Measurements from ENCODE around the gene BCAS4.

Gene BCAS4

DNA sequence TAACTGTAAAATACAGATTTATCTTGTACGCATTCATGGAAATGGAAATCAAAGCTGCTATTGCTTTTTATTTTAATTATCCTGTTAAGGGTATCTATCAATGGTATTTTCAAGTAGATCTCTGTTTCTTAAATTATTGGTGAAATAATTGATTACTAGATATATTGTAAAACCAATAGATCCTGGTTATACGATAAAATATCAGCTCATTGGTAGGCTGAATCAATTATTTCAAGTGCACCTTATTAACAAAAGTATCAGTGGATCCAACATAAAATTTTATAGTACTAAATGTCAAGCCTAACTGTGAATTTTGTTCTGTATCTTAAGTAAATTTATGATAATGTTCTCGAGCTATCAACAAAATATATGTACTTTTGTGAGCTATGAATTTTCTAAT lies 41.7 kb upstream of the BCAS4 start:
- ChIA-PET POLR2A (ENCODE audit: low non-redundant PET) (no interaction called here), CTCF (interaction anchor here (0.6 to 2.4 kb wide), 5 partner anchors 42 to 626 kb away, joined by 3 to 6 read pairs (median 4); no protein-coding TSS in a partner anchor)
- no peak for DNase-seq (ENCODE audit: low spot score)
- TF ChIP-seq, protein P1, sequence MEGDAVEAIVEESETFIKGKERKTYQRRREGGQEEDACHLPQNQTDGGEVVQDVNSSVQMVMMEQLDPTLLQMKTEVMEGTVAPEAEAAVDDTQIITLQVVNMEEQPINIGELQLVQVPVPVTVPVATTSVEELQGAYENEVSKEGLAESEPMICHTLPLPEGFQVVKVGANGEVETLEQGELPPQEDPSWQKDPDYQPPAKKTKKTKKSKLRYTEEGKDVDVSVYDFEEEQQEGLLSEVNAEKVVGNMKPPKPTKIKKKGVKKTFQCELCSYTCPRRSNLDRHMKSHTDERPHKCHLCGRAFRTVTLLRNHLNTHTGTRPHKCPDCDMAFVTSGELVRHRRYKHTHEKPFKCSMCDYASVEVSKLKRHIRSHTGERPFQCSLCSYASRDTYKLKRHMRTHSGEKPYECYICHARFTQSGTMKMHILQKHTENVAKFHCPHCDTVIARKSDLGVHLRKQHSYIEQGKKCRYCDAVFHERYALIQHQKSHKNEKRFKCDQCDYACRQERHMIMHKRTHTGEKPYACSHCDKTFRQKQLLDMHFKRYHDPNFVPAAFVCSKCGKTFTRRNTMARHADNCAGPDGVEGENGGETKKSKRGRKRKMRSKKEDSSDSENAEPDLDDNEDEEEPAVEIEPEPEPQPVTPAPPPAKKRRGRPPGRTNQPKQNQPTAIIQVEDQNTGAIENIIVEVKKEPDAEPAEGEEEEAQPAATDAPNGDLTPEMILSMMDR (conservative IDR thresholded peaks at IDR 0.05; ENCODE audit: low read depth), result no peak
- H3K27ac ChIP-seq, result no peak overlapping the region

DNA sequence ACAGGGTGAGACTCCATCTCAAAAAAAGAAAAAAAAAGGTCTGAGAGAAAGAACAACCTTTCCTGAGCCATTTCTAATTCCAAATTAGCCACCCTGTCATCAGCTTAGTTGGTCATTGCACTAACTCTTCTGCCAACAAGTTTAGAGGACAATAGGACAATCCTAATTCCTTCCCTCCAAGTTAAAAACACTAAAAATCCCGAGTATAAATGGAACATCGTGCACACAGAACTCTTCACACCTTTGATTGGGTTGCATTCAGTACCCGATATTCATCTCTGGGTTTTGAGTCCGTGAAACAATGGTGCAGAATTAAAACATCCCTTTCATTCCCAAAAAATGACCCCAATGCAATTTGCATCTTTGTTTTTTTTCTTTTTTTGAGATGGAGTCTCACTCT lies 40.4 kb upstream of the BCAS4 start:
- no peak for DNase-seq (ENCODE audit: low spot score)
- CTCF ChIA-PET, result interaction anchor here (1.2 kb wide), 1 partner anchor 44 kb away, joined by 4 read pairs; no protein-coding TSS in a partner anchor

DNA sequence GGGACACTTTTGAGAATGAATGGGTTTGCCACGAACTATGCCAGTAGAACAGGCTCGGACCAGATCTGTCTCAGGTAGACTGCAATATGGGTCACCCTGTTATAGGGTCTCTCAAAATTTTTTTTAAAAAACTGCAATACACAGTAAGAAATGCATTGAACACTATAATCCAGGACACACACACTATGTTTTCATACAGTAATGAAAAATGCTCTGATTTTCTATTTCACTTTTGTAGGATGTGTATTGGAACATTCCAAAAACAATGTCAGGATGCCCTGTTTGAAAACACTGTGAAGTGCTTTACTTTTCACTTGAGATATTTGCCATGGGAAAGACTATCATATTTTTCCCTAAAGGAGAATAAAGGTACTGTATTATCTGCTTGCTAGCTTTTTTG lies 38.4 kb upstream of the BCAS4 start:
- CTCF ChIA-PET, result interaction anchor here (1.1 to 1.3 kb wide), 2 partner anchors 26 to 93 kb away, joined by 3 to 6 read pairs; no protein-coding TSS in a partner anchor
- POLR2A ChIA-PET (ENCODE audit: low non-redundant PET), result no interaction called here
- H3K27ac ChIP-seq, result no peak overlapping the region
- DNase-seq (ENCODE audit: low spot score), result no peak
- TF ChIP-seq, protein P1 (conservative IDR thresholded peaks at IDR 0.05; ENCODE audit: low read depth), result no peak

More for the DNA sequence above, 40.4 kb upstream of the BCAS4 start:
- H3K27ac ChIP-seq, result no peak overlapping the region
- POLR2A ChIA-PET (ENCODE audit: low non-redundant PET), result interaction anchor here (0.6 kb wide), 1 partner anchor 28 kb away, joined by 3 read pairs; no protein-coding TSS in a partner anchor
- TF ChIP-seq, protein P1 (conservative IDR thresholded peaks at IDR 0.05; ENCODE audit: low read depth), result no peak

DNA sequence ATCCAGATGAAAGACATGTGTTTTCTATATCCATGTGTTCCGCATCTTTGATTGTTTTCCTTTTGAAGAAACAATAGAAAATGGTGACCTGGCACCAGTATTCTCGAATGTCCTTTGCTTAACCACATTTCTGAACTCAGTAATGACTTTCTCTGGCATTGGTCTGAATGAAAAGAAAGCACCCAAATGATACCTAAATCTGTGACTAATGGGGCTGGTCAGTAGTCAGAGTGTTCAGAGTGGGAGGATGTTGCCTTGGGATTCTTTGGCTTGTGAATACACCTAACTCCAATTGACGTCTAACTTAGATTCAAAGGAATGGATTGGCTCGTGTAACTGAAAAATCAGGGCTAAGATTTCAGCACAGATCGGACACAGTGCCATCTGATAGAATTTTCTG lies 36.4 kb upstream of the BCAS4 start:
- POLR2A ChIA-PET (ENCODE audit: low non-redundant PET), result no interaction called here
- CTCF ChIA-PET, result interaction anchor here (1.4 kb wide), 1 partner anchor 9 kb away, joined by 5 read pairs; no protein-coding TSS in a partner anchor
- TF ChIP-seq, protein P1 (conservative IDR thresholded peaks at IDR 0.05; ENCODE audit: low read depth), result no peak
- H3K27ac ChIP-seq, result no peak overlapping the region
- no peak for DNase-seq (ENCODE audit: low spot score)

DNA sequence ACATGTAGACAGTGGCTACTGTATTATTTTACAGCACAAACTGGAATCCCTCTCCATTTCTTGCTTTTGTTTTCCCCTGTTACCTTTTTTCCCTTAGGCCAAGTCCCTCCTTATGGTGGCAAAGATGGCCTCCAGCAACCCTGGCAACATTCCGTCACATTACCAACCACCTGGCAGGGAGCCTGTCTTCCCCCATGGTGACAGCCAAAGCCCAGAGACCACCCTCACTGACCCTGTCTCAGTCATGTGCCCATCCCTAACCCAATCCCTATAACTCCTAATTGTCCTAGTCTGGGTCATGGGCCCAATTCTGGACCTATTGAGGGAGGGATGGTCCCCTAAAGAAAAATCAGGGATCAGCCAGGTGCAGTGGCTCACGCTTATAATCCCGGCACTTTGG lies 35.9 kb upstream of the BCAS4 start:
- no peak overlapping the region for H3K27ac ChIP-seq
- CTCF ChIA-PET, result no interaction called here
- POLR2A ChIA-PET (ENCODE audit: low non-redundant PET), result no interaction called here
- no peak for DNase-seq (ENCODE audit: low spot score)
- TF ChIP-seq, protein P1 (conservative IDR thresholded peaks at IDR 0.05; ENCODE audit: low read depth), result no peak

DNA sequence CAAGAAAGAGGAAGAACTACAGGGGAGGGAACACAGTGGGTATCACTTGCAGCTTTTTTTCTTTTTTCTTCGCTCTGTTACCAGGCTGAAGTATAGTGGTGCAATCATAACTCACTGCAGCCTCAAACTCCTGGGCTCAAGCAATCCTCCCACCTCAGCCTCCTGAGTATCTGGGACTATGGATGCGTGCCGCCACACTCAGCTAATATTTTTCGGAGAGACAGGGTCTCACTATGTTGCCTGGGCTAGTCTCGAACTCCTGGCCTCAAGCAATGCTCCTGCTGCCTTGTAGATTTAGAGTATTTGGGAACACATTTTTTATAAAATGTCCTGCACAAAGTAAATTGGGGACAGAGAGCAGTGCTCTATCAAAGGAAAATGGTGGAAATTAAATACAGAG lies 35.2 kb upstream of the BCAS4 start:
- POLR2A ChIA-PET (ENCODE audit: low non-redundant PET), result no interaction called here
- no peak for DNase-seq (ENCODE audit: low spot score)
- no peak overlapping the region for H3K27ac ChIP-seq
- CTCF ChIA-PET, result interaction anchor here (0.6 kb wide), 1 partner anchor 127 kb away, joined by 3 read pairs; no protein-coding TSS in a partner anchor
- TF ChIP-seq, protein P1 (conservative IDR thresholded peaks at IDR 0.05; ENCODE audit: low read depth), result no peak
